ENCODE data around the gene PIP5K1C.

DNA sequence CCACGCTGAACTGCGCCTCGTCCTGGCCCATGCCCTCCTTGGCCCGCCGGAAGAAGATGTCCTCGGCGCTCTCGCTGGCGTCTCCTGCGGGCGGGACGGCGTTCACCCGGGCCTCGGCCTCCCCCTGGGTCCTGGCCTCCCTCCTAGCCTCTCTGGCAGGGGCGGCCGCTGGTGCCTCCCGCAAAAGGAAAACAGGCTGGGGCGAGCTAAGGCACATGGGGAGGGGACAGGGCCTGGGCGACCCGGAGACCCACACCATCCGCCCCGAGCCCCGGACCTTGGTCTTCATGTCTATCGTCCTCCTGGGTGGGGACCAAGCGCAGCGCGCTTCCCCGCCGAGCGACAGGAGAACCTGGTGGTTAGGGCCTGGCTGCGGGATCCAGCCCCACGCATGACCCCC is 87.9 kb downstream of the PIP5K1C start:
- TF ChIP-seq ZNF416 (CRISPR knock-in tag; IDR thresholded peaks at IDR 0.05) (no peak), SMAD3 (CRISPR knock-in tag; IDR thresholded peaks at IDR 0.05; ENCODE audit: borderline replicate concordance) (no peak), CREB1 (CRISPR knock-in tag; IDR thresholded peaks at IDR 0.05) (no peak), JUN (CRISPR knock-in tag; IDR thresholded peaks at IDR 0.05) (no peak), CBFB (CRISPR knock-in tag; IDR thresholded peaks at IDR 0.05; ENCODE audit: low read depth) (no peak)
- TF ChIP-seq, protein P1, sequence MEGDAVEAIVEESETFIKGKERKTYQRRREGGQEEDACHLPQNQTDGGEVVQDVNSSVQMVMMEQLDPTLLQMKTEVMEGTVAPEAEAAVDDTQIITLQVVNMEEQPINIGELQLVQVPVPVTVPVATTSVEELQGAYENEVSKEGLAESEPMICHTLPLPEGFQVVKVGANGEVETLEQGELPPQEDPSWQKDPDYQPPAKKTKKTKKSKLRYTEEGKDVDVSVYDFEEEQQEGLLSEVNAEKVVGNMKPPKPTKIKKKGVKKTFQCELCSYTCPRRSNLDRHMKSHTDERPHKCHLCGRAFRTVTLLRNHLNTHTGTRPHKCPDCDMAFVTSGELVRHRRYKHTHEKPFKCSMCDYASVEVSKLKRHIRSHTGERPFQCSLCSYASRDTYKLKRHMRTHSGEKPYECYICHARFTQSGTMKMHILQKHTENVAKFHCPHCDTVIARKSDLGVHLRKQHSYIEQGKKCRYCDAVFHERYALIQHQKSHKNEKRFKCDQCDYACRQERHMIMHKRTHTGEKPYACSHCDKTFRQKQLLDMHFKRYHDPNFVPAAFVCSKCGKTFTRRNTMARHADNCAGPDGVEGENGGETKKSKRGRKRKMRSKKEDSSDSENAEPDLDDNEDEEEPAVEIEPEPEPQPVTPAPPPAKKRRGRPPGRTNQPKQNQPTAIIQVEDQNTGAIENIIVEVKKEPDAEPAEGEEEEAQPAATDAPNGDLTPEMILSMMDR (IDR thresholded peaks at IDR 0.05): no peak
- TF ChIP-seq, protein P2, sequence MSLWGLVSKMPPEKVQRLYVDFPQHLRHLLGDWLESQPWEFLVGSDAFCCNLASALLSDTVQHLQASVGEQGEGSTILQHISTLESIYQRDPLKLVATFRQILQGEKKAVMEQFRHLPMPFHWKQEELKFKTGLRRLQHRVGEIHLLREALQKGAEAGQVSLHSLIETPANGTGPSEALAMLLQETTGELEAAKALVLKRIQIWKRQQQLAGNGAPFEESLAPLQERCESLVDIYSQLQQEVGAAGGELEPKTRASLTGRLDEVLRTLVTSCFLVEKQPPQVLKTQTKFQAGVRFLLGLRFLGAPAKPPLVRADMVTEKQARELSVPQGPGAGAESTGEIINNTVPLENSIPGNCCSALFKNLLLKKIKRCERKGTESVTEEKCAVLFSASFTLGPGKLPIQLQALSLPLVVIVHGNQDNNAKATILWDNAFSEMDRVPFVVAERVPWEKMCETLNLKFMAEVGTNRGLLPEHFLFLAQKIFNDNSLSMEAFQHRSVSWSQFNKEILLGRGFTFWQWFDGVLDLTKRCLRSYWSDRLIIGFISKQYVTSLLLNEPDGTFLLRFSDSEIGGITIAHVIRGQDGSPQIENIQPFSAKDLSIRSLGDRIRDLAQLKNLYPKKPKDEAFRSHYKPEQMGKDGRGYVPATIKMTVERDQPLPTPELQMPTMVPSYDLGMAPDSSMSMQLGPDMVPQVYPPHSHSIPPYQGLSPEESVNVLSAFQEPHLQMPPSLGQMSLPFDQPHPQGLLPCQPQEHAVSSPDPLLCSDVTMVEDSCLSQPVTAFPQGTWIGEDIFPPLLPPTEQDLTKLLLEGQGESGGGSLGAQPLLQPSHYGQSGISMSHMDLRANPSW (CRISPR knock-in tag; conservative IDR thresholded peaks at IDR 0.05; ENCODE audit: low read depth): no peak
- TF ChIP-seq, protein P3, sequence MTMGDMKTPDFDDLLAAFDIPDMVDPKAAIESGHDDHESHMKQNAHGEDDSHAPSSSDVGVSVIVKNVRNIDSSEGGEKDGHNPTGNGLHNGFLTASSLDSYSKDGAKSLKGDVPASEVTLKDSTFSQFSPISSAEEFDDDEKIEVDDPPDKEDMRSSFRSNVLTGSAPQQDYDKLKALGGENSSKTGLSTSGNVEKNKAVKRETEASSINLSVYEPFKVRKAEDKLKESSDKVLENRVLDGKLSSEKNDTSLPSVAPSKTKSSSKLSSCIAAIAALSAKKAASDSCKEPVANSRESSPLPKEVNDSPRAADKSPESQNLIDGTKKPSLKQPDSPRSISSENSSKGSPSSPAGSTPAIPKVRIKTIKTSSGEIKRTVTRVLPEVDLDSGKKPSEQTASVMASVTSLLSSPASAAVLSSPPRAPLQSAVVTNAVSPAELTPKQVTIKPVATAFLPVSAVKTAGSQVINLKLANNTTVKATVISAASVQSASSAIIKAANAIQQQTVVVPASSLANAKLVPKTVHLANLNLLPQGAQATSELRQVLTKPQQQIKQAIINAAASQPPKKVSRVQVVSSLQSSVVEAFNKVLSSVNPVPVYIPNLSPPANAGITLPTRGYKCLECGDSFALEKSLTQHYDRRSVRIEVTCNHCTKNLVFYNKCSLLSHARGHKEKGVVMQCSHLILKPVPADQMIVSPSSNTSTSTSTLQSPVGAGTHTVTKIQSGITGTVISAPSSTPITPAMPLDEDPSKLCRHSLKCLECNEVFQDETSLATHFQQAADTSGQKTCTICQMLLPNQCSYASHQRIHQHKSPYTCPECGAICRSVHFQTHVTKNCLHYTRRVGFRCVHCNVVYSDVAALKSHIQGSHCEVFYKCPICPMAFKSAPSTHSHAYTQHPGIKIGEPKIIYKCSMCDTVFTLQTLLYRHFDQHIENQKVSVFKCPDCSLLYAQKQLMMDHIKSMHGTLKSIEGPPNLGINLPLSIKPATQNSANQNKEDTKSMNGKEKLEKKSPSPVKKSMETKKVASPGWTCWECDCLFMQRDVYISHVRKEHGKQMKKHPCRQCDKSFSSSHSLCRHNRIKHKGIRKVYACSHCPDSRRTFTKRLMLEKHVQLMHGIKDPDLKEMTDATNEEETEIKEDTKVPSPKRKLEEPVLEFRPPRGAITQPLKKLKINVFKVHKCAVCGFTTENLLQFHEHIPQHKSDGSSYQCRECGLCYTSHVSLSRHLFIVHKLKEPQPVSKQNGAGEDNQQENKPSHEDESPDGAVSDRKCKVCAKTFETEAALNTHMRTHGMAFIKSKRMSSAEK (CRISPR knock-in tag; IDR thresholded peaks at IDR 0.05; ENCODE audit: borderline replicate concordance): no peak
